GM04504 (cell line): ENCODE results near the gene SCAMP1.

Experiments used
- DNase-seq: peaks from one replicate; pipeline ENCODE4 v3.0.0-alpha.2; 2012; ENCODE audit warnings: low read depth

SCAMP1 gene

DNA sequence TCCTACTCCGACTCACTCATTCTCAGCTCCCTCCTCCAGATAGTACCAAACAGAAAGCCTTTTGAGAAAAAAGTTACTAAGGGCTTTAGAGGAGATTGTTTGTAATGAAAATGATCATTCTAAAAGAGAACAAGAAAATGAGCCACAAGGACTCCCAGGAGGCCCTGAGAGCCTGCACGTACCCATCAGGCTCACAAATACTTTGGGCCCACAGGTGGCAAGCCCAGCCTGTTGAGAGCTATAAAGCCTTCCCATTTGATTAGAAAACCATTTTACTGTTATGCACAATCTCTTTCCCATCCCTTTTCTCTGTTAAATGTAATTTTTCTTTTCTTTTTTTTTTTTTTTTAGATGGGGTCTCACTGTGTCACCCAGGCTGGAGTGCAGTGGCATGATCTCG is 152.0 kb downstream of the SCAMP1 start:
- no peak for DNase-seq

GRCh38 chr5:78513441-78513840 is 153.0 kb downstream of the SCAMP1 start:
- DNase-seq: no peak

DNA sequence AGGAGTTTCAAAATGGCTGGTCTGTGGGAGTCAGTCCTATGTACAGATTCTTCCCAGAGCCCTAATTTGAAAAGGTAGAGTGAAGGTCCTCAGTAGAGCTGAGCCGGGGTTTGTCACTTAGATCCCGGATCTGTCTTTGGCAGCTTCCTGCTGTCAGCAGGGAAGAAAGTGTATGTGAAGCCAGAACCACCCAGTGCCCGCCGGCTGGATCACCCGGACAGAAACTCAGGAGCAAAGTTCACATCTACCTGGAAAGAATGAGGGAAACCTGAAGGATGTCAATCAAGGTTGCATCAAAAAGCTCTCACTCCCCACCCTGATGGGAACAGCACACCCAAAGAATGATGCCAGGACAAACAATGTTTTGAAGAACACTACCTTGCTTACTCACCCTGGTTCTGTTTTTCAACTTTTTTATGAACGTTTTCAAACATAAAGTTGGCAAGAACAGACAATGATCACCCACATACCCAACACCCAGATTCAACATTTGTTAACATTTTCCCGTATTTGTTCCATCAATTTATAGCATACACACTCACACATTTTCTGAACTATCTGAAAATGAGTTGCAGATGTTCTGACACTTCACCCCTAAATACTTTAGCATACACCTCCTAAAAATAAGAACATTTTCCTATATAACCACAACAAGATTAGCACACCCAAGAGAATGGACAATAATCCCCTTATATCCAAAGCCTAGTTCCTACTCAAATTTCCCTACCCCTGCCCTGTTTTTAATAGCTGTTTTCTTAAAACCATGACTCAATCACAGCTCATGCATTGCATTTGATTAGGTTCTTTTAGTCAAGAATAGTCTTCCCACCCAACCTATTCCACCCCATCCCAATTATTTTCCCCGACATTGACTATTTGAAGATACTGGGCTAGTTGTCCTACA is 154.3 kb downstream of the SCAMP1 start:
- no peak for DNase-seq

- no peak for DNase-seq
Observed at GRCh38 chr5:78515670-78516069, 155.3 kb downstream of the SCAMP1 start.

DNA sequence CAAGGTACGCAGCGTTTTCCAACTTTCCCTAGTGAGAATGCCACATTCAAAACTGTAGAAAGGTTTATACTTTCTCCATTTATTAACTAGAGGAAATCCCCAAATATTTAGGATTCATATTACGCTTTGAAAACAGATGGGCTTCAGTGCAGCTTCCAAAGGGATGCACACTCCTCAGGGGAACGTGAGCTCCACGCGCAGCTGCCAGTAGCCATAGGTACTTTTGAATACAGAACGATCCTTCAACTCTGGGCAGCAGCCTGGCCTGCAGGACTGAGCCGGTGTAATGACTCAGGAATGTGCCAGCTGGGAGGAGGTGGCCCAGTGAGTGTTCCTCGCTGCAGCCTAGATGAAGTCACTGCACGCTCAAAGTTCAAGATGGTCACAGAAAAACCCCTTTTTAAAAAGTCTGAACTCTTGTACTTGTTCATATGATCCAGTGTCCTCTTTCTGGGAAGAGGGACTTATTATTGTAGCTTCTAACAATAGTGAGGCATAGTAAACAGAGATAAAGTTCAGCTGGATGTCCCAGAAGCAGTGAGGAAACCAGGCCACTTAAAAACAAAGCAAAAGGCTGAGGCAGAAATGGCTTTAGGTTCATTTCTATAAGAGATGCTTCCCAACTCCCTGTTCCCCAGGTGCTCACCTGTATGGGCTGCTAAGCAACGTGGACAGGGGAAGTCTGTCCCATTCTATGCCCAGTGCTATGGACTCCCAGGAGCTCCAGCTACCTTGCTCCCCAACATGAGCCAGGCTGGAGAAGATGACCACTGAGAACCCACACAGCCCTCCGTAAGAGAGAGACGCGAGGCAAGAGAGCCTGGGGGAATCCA is 158.2 kb downstream of the SCAMP1 start:
- no peak for DNase-seq

DNA sequence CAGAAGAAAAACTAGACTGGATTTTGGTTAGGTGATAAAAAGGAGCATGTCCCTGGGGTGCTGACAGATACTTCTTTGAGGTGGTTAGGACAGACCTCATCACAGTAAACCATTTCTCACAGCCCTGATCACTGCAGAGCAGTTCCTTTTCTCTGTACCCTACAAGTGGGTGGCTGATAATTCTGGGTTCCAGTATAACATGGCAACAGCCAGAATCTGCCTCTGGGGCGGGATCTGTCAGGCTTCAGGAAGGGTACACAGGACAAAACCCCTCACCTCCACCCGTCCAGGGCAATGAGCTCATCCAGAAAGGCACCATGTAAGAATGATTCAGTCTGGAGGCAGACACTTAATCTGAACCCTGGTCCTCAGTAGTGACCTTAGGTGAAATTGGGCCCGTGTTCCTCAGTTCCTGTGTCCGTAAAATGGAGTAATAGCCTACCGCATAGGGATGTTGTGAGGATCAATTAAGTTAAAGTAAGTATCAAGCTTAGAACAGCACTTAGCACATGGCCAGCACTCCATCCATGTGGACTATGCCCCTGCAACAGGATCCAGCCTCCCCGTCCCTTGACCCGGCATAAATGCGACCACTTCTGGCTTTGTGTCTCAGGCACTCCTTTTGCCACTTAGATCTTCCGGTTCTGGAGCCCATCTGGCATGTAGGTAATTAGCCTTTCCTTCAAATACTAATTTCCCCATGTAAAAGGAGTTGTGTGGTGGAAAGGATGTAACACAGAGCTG is 159.0 kb downstream of the SCAMP1 start:
- DNase-seq: no peak

GRCh38 chr5:78521455-78521854 is 161.0 kb downstream of the SCAMP1 start:
- no peak for DNase-seq

DNA sequence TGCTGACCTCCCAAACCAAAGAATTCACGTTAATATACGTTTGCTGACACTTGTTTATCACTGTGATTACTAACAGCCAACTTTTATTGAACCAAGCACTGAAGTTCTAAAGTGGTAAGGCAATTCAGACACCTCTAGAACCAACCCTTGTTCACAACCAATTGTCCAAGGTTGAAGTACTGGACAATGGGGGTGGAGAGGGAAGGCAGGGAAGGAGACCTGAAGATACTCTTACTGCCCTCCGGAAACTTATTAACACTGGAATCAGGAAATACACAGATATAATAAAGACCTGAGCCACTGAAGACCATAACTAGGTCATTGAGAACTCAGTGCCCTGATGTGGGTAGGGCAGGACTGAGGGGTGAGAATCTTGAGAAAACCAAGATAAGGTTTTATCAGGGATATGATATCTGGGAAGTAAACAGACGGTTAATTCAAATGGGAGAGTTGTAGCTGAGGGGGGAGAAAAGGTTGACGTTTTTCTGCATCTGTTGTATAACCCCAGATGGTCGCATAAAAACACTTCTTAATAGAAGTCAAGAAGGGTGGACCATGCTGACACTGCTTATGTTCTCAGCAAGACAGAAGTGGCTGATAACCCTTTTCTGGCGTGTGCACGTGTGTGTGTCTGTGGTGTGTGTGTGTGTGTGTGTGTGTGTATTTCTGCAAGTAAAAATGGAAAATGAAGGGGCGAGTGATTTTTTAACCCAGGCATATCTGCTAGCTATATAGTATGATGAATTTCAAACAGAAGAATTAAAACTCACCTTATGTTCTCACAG is 162.3 kb downstream of the SCAMP1 start:
- no peak for DNase-seq

GRCh38 chr5:78523314-78524193 is 163.1 kb downstream of the SCAMP1 start:
- DNase-seq: no peak

DNA sequence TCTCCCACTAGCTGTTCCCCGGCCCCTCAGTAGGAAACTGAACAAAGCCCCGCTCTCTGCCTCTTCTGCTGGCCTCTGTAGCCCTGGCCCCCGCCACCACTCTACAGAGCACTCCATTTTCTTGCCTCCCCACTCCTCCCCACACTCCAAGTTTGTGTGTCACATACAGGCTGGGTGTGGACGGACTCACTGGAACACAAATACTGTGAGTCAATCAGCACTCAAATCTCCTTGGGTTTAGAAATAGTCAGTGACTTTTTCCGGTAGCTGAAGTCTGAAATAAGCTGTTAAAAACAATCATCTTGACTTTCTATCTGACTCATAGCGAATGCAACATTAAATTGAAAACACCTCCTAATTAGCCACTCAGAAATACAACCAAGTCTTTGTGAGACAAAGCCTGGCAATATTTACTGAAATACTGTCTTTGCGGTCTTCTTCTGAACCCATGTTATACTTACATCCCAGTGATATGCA is 165.7 kb downstream of the SCAMP1 start:
- peak; percentile 76 for DNase-seq

DNA sequence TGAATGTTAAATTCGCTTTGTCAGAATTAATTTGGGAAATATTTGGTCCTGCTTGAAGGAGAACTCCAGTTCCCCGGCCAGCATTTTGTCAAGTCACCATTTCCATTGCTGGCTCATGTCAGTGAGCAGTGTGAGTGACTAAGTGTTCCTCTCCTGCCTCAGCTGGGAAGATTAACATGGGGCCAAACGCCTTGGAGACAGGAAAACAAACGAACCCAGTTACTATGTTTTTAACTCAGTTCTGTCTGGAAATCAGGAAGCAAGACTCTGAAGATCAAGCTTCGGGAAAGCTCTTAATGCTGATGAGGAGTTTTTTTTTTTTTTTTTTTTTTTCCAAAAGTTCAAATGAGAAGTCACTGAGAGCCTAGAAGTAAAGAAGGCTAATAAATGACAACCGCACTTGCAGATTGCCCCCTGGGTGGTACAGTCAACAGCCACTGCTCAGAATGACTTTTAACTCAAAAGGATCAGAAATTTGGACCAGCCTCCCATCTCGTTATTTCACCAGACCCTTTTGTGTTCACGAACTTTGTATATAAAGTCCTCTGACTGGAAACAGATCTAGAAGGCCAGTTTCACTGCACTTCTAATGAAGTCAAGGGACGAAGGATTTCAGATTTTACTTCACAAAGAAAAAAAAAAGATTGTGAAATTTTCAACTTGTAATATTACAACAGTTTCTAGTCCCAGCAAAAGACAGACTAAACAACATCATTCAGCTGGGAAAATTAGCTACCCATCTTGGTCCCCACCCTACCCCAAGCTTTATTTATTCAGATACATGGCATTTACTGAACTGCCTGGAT is 166.8 kb downstream of the SCAMP1 start:
- peak; percentile 93 for DNase-seq

DNA sequence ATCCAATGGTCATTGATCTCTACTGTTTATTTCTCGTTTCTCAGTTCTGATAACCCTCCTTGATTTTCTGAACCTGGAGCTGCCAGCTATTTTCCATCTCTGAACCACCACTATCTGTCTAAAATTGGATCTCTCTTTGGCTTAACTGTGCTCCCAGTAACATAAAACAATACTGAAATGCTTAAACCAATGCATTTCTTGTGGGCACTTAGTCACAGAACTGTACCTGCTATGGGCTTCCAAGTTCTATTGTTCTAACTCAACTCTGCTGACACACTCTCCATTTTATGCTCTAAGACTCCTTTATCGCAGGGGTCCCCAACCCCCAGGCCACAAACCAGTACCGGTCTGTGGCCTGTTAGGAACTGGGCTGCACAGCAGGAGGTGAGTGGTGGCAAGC is 167.5 kb downstream of the SCAMP1 start:
- DNase-seq: no peak
